Activated naive CD4-positive, alpha-beta T cell treated with Interleukin-2 at 50 U/mL for 16 hours (primary cell): ENCODE results near the gene EPB41L5.
"Not testable (repeated sequence)": the region's sequence is repeated elsewhere in the genome, so short reads cannot be mapped to it uniquely, and the experiment has no call there.

Experiments
- DNase-seq: peaks from one replicate; pipeline ENCODE4 v3.0.0-alpha.2; 2020

Gene EPB41L5

DNA sequence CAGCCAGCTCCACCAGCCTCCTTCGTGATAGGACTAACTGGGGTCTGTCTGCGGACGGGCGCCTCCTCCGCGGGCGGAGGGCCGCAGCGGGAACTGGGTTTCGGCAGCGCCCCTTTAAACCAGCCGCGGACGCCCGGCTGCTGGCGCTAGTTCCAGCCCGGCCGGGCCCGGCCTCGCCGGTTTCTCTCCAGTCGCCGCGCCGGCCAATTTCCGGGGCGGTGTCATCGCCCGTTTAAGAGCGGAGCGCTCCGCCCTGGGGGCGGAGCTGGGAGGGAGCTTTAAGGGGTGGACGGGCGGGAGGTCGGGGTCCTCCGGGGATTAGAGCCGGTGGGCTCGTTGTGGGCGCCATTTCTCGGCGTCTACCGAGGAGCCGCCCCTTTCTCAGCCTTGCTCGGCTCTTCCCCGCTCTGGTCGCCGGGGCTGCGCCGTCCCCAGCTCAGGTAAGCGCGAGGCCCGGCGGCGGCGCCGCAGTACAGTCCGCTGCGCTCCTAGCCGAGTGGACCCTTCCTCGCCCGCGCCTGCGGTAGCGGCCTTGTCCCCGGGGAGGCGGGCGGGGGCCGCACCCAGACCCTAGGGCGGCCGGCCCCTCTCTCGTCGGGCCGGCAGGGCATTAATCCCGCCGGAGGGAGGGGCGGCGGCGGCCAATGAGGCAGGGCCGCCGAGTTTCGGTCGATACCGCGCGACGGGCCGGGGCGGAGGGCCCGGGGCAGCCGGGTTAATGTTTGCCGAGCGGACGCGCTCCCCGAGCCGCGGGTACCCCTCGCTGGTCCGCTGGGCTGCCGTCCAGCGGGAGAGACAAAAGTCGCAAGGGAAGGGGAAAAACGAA is at the start of gene EPB41L5:
EPB41L5 (plus strand) TSS at position 307 of the 826 bp plus-strand sequence. CDS start 6,008 bp downstream, outside the sequence.
- DNase-seq: peak; percentile 83

DNA sequence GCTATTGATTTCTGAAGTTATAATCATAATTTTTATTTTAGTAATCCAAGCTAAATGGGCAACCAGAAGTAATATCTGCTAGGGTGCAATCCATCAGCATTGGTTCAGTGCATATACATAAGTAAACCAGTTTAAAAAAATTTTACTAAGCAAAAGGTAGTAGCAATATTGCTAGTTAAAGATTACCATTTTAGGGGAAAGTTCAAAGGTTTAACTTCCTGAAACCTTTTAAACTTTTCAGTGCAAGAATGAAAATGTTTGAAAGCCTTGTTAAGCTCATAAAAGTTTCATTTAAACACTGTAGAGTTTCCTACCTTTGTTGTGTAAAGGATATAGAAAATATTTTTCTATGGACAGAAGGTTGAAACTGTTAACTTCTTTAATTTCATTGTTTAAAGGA is 31.0 kb upstream of the EPB41L5 start:
- DNase-seq: no peak

- DNase-seq: no peak
Measured at GRCh38 chr2:119982506-119982905, 30.4 kb upstream of the EPB41L5 start.

DNA sequence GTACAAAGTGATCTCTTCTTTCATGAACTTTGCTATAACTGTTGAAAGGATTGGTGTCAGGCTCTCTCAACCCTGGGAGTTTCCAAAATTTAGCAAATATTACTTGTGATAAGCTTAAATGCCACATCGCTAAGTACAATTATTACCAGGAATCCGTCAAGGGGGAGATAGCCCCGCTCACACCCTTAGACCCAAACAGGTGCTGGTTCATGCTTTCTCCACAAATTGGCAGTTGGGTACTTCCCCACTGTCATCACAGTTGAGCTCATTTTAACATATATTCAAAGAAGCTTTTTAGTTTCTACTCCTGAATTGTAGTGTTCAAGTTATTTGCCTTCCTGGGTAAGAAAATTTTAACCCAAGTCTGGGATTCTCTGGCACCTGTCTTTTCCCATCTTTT is 29.8 kb upstream of the EPB41L5 start:
- DNase-seq: no peak

- no peak for DNase-seq
Measured at GRCh38 chr2:119996148-119996547, 16.7 kb upstream of the EPB41L5 start.

DNA sequence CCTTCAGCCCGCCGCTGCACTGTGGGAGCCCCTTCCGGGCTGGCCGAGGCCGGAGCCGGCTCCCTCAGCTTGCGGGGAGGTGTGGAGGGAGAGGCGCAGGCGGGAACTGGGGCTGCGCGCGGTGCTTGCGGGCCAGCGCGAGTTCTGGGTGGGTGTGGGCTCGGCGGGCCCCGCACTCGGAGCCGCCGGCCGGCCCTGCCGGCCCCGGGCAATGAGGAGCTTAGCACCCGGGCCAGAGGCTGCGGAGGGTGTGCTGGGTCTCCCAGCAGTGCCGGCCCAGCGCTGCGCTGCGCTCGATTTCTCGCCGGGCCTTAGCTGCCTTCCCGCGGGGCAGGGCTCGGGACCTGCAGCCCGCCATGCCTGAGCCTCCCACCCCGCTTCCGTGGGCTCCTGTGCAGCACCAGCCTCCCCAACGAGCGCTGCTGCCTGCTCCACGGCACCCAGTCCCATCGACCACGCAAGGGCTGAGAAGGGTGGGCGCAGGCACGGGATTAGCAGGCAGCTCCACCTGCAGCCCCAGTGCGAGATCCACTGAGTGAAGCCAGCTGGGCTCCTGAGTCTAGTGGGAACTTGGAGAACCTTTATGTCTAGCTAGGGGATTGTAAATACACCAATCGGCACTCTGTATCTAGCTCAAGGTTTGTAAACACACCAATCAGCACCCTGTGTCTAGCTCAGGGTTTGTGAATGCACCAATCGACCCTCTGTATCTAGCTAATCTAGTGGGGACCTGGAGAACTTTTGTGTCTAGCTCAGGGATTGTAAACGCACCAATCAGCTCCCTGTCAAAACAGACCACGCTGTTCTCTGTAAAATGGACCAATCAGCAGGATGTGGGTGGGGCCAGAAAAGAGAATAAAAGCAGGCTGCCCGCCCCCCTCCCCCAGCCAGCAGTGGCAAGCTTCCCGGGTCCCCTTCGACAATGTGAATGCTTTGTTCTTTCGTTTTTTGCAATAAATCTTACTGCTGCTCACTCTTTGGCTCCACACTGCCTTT is 15.7 kb upstream of the EPB41L5 start:
- not testable (repeated sequence) for DNase-seq

DNA sequence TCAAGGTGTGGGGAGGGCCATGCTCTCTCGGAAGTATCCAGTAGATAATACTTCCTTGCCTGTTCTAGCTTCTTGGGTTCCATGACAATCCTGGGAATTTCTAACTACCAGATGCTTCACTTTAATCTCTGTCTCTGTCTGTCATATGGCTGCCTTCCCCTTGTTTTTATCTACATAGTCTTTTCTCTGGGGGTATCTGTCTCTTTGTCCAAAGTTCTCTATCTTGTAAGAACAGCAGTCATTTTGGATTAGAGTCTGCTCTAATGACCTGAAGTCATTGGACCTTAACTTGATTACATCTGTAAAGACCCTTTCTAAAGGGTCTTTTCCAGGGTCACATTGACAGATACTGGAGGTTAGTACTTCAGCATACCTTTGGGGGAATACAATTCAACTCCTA is 11.4 kb upstream of the EPB41L5 start:
- DNase-seq: no peak

GRCh38 chr2:120004254-120004653 is 8.6 kb upstream of the EPB41L5 start:
- DNase-seq: no peak

DNA sequence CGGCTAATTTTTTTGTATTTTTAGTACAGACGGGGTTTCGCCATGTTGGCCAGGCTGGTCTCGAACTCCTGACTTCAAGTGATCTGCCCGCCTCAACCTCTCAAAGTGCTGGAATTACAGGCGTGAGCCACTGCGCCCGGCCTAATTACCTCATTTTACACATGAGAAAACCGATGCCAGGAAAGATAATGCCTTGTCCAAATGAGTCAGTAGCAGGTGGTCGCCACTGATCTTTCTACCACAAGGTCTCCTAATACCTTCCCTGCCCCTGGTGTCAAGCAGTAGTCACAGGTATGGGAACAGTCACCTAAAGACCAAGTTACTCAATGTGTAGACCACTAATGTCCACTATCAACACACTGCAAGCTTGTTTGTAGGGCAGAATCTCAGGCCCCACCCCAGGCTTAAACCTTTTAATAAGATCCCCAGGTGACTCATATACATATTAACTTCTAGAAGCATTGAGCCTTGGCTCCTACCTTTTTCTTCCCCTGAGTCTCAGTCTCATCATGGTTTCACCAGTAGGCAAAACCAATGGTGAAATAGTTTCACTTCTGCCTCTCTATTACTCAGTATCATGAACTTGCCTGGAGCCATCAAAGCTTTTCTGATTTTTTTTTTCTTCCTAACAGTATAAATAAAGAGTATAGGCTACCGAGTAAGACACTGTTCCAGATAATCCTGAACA is 6.9 kb upstream of the EPB41L5 start:
- DNase-seq: no peak

DNA sequence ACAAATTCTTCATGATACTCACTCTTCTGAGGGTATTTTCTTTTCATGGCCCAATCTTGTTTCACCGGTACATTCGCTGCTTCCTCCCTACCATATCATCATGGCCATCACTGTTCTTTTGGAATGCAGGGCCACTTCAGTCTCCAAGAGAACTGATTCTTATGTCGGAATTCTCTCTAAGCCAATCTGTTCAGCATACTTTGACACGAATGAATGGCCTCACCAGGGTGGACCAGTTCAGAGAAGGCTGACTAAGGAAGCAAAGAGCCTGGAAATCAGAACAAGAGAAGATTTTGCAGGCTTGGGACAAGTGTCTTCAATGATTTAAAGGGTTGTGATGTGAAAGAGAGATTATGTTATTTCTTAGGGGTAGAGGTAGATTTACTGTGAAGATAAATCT is 5.0 kb upstream of the EPB41L5 start:
- no peak for DNase-seq

DNA sequence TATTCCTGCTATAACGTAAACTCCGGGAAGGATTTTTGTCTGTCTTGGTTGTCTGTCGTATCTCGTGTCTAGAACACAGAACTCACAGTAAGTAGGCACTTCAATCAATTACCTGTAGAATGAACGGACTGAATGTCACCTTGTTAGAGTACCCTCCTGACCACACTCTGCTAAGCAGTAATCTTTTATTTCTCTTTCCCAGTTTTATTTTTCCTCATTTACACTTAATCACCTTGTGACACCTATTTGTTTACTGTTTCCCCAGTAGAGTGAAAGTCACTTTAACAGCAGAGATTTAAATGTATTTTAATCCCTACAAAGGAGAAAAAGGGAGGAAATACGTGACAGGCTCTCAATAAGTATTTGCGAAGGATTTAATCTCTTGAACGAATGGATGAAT is 514 bp upstream of the EPB41L5 start:
- no peak for DNase-seq

DNA sequence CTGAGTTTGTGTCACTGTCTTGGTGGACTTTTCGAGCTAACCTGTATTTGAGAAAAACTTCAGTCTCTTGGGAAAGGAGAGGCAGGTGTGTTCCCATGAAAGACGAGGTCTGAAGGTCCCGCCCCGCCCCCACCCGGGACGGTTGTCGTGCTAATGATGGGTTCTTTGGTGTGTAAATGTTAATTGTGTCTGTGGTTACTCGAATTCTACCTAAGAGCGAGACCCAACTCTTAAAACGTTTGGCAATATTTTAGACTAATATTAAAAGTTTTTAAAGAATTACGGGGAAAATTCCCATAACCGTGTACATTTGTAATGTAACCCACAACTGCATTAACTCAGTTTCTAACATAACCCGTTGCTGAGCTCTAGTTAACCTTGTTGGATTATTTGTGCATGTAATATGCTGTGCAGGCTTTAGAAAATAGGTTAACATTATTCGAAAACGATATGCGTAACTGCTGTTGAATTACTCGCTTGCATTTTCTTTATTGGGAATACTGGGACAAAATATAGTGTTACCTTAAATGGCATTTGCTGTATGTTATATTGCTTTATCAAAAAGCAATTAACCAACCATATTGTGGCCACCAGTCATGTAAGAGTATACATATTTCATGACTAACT is 833 bp downstream of the EPB41L5 start:
- no peak for DNase-seq

- DNase-seq: no peak
Measured at GRCh38 chr2:120014226-120014980, 1.5 kb downstream of the EPB41L5 start.

- no peak for DNase-seq
Measured at GRCh38 chr2:120016800-120017199, 3.9 kb downstream of the EPB41L5 start.

- DNase-seq: no peak
Measured at GRCh38 chr2:120017201-120017600, 4.3 kb downstream of the EPB41L5 start.

DNA sequence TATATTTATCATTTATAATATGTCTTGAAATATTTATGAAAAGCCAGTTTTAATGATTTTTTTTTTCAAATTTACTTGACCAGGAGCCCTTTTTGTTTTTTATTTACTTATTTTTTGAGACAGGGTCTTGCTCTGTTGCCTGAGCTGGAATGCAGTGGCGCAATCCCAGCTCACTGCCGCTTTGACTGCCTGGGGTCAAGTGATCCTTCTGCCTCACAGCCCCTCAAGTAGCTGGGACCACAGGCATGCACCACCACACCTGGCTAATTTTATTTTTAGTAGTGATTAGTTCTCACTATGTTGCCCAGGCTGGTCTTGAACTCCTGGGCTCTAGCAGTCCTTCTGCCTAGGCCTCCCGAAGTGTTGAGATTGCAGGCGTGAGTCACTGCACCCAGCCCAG is 5.7 kb downstream of the EPB41L5 start:
- no peak for DNase-seq

DNA sequence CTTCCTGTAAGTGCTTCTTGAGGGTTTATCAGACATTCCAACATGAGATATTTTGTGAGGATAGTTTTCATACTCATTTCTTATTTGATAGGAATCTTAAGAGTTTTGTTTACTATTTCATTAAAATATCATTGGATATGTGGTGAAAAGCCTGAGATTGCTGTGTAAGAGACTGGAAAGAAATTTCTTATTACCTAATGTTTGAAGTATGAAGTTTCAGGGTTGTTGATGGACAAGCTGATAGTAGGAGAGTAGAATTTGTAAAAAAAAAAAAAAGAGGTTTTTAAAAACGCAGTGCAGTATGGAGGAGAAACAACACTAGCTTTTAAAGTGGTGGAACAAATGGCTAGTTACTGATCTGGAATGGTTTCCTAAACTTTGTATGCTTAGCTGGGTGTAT is 7.7 kb downstream of the EPB41L5 start:
- no peak for DNase-seq

- DNase-seq: not testable (repeated sequence)
Measured at GRCh38 chr2:120022505-120022904, 9.6 kb downstream of the EPB41L5 start.

- no peak for DNase-seq
Measured at GRCh38 chr2:120026890-120027289, 14.0 kb downstream of the EPB41L5 start.

- no peak for DNase-seq
Measured at GRCh38 chr2:120028795-120029194, 15.9 kb downstream of the EPB41L5 start.

- DNase-seq: no peak
Measured at GRCh38 chr2:120029672-120030640, 17.1 kb downstream of the EPB41L5 start.
